ENCODE measurements around the gene TOR4A. TPM values are rescaled to one million over a fixed set of nuclear protein-coding genes. Genes with fewer than 3 reads are reported as not detected.

TOR4A gene
- total and polyA plus RNA-seq, 2 donors (not counting 1 experiment from before 2014, with no cell fraction given): 8.3 to 15.3 TPM

DNA sequence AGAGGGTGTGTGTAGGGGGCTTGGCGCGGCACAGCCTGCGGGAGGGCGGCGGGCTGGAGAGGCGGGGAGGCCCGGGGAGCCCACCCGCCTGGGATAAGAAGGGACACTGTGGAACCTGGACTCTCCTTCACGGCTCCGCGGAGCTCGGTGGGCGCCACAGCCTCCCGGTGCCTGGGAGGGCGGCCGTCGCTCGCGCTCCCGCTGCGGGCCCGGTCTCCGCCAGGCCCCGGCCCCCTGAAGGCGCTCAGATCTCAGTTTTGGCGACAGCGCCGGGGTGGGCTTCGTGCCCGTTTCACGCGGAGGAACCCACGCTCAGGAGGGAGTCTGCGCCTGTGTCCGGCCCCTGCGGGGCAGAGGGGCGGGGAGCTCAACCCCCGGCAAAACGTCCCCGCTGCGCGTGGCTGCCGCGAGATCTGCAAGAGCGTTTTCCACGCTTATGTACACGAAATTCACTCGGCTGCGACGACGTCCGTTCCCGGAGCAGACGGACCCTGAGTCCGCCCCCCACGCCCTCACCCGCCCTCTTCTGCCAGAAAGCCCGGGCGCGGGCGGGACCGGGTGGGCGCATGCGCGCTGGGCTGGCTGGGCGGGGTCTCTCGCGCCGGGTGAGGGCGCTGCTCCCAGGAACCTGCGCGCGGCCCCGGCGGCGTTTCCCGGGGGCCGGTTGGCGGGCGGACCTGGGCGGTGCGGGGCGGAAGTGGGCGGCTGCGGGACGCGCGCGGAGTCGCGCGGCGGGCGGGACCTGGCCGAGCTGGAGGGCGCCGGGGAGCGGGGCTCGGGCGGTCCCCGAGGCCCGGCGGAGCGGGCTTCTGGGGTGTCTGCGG, 22.7 kb upstream of the TOR4A start, which contains the start of gene NELFB:
Gene NELFB, plus strand, starts transcription at position 704 of the 824 bp plus-strand sequence.
- no peaks in the 10 kb centered on the region for H3K9me3 Mint-ChIP-seq (ENCODE audit: insufficient read depth)
- peaks cover 25% of the 10 kb centered on the region for H3K4me1 Mint-ChIP-seq
- ChIA-PET CTCF (interaction anchor here (1.0 to 3.0 kb wide), 7 partner anchors 9 to 47 kb away, joined by 3 to 18 read pairs (median 3); partner anchors contain the start of genes CYSRT1, NRARP, TOR4A and TUBB4B), POLR2A (interaction anchor here (0.7 to 3.5 kb wide), 8 partner anchors 12 to 168 kb away, joined by 3 to 29 read pairs (median 4); partner anchors contain the start of genes EXD3, MAN1B1, NOXA1 and TOR4A)
- ATAC-seq (ENCODE audit: low read depth) (peak; percentile 88), DNase-seq (peak; percentile 94)
- H3K4me3 Mint-ChIP-seq: peak within 1 kb of the TSS; percentile 89
- peaks cover 18% of the 10 kb centered on the region for H4K20me1 ChIP-seq (ENCODE audit: control insufficient read depth, insufficient read depth, low read length, poor library complexity, severe bottlenecking)
- peak within 1 kb of the TSS; percentile 91 for H2AFZ ChIP-seq (ENCODE audit: insufficient read depth, low read depth, low read length, poor library complexity, severe bottlenecking)
- intact Hi-C loops (cut with micrococcal nuclease): loop anchor here (1.0 to 2.0 kb wide), 4 partner anchors 14 to 55 kb away; partner anchors contain the start of genes TOR4A, TPRN and TUBB4B
- peaks cover 17 to 27% of the 10 kb centered on the region in 2 donors for H3K4me1 ChIP-seq (ENCODE audit: control insufficient read depth in 2 of 2, insufficient read depth in 2 of 2, low read length in 2 of 2)
- H3K79me2 ChIP-seq (ENCODE audit: control insufficient read depth, insufficient read depth, low read length): peaks cover 35% of the 10 kb centered on the region
- no peaks in the 10 kb centered on the region for H3K9me3 ChIP-seq (ENCODE audit: control extremely low read depth in 1 of 3, control insufficient read depth in 2 of 3, insufficient read depth in 1 of 3, low read length in 2 of 3)
- H3K9ac ChIP-seq (ENCODE audit: low read length): peak within 1 kb of the TSS; percentile 85
- H3K27ac ChIP-seq (ENCODE audit: low read length in 2 of 2): peak within 1 kb of the TSS; percentile 3 to 72
- peak within 1 kb of the TSS; percentile 92 for H3K4me2 ChIP-seq (replicated peaks; ENCODE audit: low read depth, low read length, poor library complexity, severe bottlenecking)
- peaks cover 0 to 14% of the 10 kb centered on the region in 2 experiments for H3K36me3 ChIP-seq (replicated peaks in 1 of 2; ENCODE audit: control extremely low read depth in 1 of 2, control insufficient read depth in 1 of 2, extremely low read depth in 1 of 2, insufficient read depth in 2 of 2, low read length in 1 of 2)
- 3% methylated on average over 105 of the region's 105 CpGs for WGBS (ENCODE audit: insufficient coverage)
- H3K27me3 Mint-ChIP-seq: no peaks in the 10 kb centered on the region
- TF ChIP-seq, protein P1, sequence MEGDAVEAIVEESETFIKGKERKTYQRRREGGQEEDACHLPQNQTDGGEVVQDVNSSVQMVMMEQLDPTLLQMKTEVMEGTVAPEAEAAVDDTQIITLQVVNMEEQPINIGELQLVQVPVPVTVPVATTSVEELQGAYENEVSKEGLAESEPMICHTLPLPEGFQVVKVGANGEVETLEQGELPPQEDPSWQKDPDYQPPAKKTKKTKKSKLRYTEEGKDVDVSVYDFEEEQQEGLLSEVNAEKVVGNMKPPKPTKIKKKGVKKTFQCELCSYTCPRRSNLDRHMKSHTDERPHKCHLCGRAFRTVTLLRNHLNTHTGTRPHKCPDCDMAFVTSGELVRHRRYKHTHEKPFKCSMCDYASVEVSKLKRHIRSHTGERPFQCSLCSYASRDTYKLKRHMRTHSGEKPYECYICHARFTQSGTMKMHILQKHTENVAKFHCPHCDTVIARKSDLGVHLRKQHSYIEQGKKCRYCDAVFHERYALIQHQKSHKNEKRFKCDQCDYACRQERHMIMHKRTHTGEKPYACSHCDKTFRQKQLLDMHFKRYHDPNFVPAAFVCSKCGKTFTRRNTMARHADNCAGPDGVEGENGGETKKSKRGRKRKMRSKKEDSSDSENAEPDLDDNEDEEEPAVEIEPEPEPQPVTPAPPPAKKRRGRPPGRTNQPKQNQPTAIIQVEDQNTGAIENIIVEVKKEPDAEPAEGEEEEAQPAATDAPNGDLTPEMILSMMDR (IDR thresholded peaks at IDR 0.05): no peak
- TF ChIP-seq EZH2 (IDR thresholded peaks at IDR 0.05; ENCODE audit: borderline replicate concordance, insufficient read depth, low read depth, low read length, poor library complexity, severe bottlenecking): no peak
- no peaks in the 10 kb centered on the region for H3K27me3 ChIP-seq (replicated peaks in 1 of 4; ENCODE audit: control extremely low read depth in 1 of 4, control insufficient read depth in 3 of 4, insufficient read depth in 4 of 4, low read length in 3 of 4)
- H3K27ac Mint-ChIP-seq: peak within 1 kb of the TSS; percentile 89
- peak within 1 kb of the TSS; percentile 44 to 95 (median 81) for H3K4me3 ChIP-seq (ENCODE audit: control extremely low read depth in 1 of 5, extremely low read depth in 1 of 5, insufficient read depth in 1 of 5, low read depth in 2 of 5, low read length in 4 of 5)

Measured in B cell (primary cell).